Raji (cell line): ENCODE measurements around the gene CD22.

Source experiments
- POLR2A ChIP-seq: IDR thresholded peaks from 2 replicates; pipeline ENCODE4 v1.6.1; 2011; ENCODE audit warnings: low read depth, low read length, control low read depth; ENCODE audit not compliant: insufficient read depth

Gene CD22

GRCh38 chr19:35380450-35381124 lies 51.6 kb downstream of the CD22 start:
- TF ChIP-seq POLR2A, result no peak

- TF ChIP-seq POLR2A, result no peak
These were observed 52.3 kb downstream of the CD22 start for GRCh38 chr19:35381318-35381717.

- TF ChIP-seq POLR2A, result no peak
These were observed 52.9 kb downstream of the CD22 start for GRCh38 chr19:35381926-35382325.

- no peak for TF ChIP-seq POLR2A
These were observed 54.5 kb downstream of the CD22 start for GRCh38 chr19:35383536-35383935.

DNA sequence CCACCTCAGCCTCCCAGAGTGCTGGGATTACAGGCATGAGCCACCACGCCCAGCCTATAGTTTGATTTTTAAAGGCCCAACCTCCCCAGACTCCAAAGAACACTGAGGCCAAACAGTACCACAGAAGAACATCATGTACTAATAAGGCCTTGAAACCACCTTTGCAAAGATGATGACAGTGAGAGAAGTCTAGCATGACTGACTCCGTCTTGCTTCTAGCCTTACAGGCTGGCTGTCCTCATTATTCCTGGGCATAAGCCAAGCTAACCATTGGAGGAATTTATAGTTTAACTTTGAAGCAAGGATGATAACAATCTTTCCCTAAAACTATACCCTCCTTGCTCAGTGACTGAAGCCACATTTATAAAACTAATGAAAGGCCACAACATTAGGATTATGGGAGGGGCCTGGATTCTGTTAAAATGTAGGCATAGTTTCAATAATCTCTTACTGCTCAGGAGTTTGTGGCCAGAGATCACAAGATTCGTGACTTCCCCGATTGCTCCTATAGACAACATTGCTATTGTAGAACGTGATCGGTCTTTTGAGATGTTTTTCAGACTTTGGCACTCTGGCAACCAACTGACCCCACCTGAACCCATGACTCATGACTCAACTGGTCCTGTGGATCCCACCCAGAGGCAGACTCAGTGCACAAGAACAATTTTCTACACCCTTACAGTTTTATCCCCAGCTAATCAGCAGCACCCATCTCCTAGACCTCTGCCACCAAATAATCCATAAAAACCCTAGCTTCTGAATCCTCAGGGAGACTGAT lies 59.5 kb downstream of the CD22 start:
- TF ChIP-seq POLR2A, result no peak

DNA sequence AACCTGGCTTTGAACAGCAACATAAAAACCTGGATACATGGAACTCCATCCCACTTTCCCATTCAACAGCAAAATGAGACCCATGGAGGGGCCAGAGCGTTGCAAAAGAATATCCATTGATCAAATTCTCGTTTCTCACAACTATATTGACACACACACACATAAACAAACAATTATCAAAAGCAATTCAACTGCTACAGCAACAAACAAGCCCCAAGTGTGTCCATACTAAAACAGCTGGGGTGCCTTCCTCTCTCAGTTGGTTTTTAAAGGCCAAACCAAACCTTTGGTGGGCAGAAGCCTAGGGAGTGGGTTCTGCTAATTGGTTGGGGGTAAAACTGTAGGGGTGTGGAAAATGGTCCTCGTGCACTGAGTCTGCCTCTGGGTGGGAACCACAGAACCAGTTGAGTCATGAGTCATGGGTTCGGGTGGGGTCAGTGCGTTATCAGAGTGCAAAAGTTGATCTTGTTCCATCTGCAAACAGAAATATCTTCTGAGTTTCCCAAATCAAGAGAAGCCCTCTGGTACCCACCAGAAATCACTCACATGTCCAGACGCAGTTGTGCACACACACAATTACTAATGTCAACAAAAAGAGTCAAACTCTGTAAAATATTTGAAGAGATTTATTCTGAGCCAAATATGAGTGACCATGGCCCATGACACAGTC lies 60.3 kb downstream of the CD22 start:
- TF ChIP-seq POLR2A, result no peak

- no peak for TF ChIP-seq POLR2A
These were observed 64.0 kb downstream of the CD22 start for GRCh38 chr19:35392742-35393715.

DNA sequence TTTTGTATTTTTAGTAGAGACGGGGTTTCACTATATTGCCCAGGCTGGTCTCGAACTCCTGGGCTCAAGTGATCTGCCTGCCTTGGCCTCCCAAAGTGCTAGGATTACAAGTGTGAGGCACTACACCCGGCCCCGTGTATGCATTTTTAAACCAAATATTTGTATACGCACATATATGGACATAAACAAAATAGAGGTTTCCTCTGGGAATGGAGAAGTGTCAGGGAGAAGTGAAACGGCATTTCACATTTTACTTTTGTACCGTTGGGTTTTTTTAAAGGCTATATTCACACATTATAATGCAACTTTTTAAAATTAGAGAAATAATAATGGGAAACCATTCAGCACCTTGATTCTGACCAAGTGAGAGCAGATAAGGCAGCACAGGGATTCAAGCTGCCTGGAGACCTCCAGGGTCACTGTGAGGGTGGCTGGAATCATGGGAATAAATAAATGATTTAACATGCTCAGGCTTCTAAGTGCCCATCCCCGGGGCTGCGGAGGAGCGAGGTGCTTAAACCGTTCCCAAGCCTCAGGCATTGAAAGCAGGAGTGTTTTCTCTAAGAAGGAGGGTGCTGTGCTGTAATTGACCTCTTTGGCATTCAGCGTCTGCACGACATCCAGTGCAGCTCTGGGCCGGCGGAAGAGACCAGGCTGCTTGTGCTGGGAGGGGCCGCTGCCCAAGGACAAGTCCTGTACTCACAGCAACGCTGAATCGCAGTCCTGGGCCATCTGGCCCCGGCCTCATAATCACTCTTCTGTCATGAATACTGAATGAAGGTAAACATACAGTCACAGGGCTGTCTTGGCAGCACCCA lies 66.6 kb downstream of the CD22 start:
- no peak for TF ChIP-seq POLR2A

- no peak for TF ChIP-seq POLR2A
These were observed 67.4 kb downstream of the CD22 start for GRCh38 chr19:35396240-35396885.
